Tibial artery (tissue), 4 donors: ENCODE results near the gene TMEM213.

Source experiments
- DNase-seq, 2 donors: peaks; one replicate each; pipeline ENCODE4 v3.0.0-alpha.2; 2019
- H3K27ac ChIP-seq, 2 donors: fragments of 200-600 bp; sonication (generic) in 1 of 2; 1 replicate in 1 of 2; 2 replicates in 1 of 2; pipeline ENCODE4 v1.5.1; 2018 to 2019; ENCODE audit warnings: mild to moderate bottlenecking in 1 of 2
- H3K27me3 ChIP-seq, 2 donors: fragments of 200-600 bp; sonication (generic) in 1 of 2; one replicate each; pipeline versions ENCODE4 v1.5.1 to v1.6.0; 2016 to 2019
- H3K36me3 ChIP-seq, 3 donors: fragments of 200-600 bp; sonication (generic) in 2 of 3; one replicate each; pipeline ENCODE4 v1.5.1; 2016 to 2019; ENCODE audit warnings: mild to moderate bottlenecking in 2 of 3
- H3K4me1 ChIP-seq, 4 donors: fragments of 200-600 bp; sonication (generic) in 2 of 4; 1 replicate in 3 of 4; 2 replicates in 1 of 4; pipeline ENCODE4 v1.5.1; 2016 to 2019
- H3K4me3 ChIP-seq, 2 donors: fragments of 200-600 bp; sonication (generic) in 1 of 2; 1 replicate in 1 of 2; 2 replicates in 1 of 2; pipeline ENCODE4 v1.5.1; 2018 to 2019; ENCODE audit warnings: mild to moderate bottlenecking in 2 of 2
- H3K9me3 ChIP-seq, 3 donors: fragments of 200-600 bp; sonication (generic) in 1 of 3; one replicate each; pipeline ENCODE4 v1.5.1; 2016 to 2019
- CTCF ChIP-seq, 2 experiments: fragments of 200-600 bp in 1 of 2; fragments of 450-650 bp in 1 of 2; IDR thresholded peaks; one replicate each; pipeline ENCODE4 v1.5.1; 2017 to 2019; ENCODE audit warnings: antibody characterized with exemption in 2 of 2, mild to moderate bottlenecking in 1 of 2, moderate library complexity in 1 of 2
- intact Hi-C: fragments of 100-400 bp; cut with DNase I; formaldehyde crosslinking; loops from one replicate; pipeline ENCODE4 v1.15.0; 2023; ENCODE audit warnings: low total_unique reads

Gene TMEM213

GRCh38 chr7:138813945-138814344 lies 16.2 kb downstream of the TMEM213 start:
- no peak overlapping the region for H3K4me3 ChIP-seq
- H3K36me3 ChIP-seq = no peaks in the 10 kb centered on the region
- no peaks in the 10 kb centered on the region for H3K4me1 ChIP-seq
- H3K27me3 ChIP-seq = no peaks in the 10 kb centered on the region
- H3K27ac ChIP-seq = no peak overlapping the region
- no peak for TF ChIP-seq CTCF (IDR thresholded peaks at IDR 0.05)
- intact Hi-C loops = no loop called here
- no peak for DNase-seq
- H3K9me3 ChIP-seq = no peaks in the 10 kb centered on the region

GRCh38 chr7:138814816-138815332 lies 17.1 kb downstream of the TMEM213 start:
- Histone ChIP-seq H3K4me3 (no peak overlapping the region), H3K27me3 (no peaks in the 10 kb centered on the region), H3K9me3 (no peaks in the 10 kb centered on the region), H3K27ac (no peak overlapping the region), H3K36me3 (no peaks in the 10 kb centered on the region), H3K4me1 (no peaks in the 10 kb centered on the region)
- TF ChIP-seq CTCF (IDR thresholded peaks at IDR 0.05) = no peak
- no peak for DNase-seq
- intact Hi-C loops = no loop called here

- Histone ChIP-seq H3K4me1 (no peaks in the 10 kb centered on the region), H3K36me3 (no peaks in the 10 kb centered on the region), H3K27ac (no peak overlapping the region), H3K27me3 (no peaks in the 10 kb centered on the region), H3K4me3 (no peak overlapping the region), H3K9me3 (no peaks in the 10 kb centered on the region)
- TF ChIP-seq CTCF (IDR thresholded peaks at IDR 0.05) = no peak
- no peak for DNase-seq
- intact Hi-C loops = no loop called here
Observed at GRCh38 chr7:138816650-138817049, 18.9 kb downstream of the TMEM213 start.

GRCh38 chr7:138819625-138820024 lies 21.8 kb downstream of the TMEM213 start:
- Histone ChIP-seq H3K4me1 (no peaks in the 10 kb centered on the region), H3K27ac (no peak overlapping the region), H3K36me3 (no peaks in the 10 kb centered on the region), H3K4me3 (no peak overlapping the region), H3K27me3 (no peaks in the 10 kb centered on the region), H3K9me3 (no peaks in the 10 kb centered on the region)
- intact Hi-C loops = no loop called here
- no peak for TF ChIP-seq CTCF (IDR thresholded peaks at IDR 0.05)
- no peak for DNase-seq

GRCh38 chr7:138821912-138822311 lies 24.1 kb downstream of the TMEM213 start:
- no peak for TF ChIP-seq CTCF (IDR thresholded peaks at IDR 0.05)
- H3K36me3 ChIP-seq = no peaks in the 10 kb centered on the region
- no peak overlapping the region for H3K27ac ChIP-seq
- H3K4me3 ChIP-seq = no peak overlapping the region
- intact Hi-C loops = no loop called here
- H3K27me3 ChIP-seq = no peaks in the 10 kb centered on the region
- no peak for DNase-seq
- H3K9me3 ChIP-seq = no peaks in the 10 kb centered on the region
- no peaks in the 10 kb centered on the region for H3K4me1 ChIP-seq
